GM12873 (cell line): ENCODE data around the gene PLCB1.

ENCODE experiments used
- CTCF ChIP-seq: IDR thresholded peaks from 2 replicates; pipeline ENCODE4 v1.5.1; 2012; ENCODE audit warnings: low read depth, mild to moderate bottlenecking, moderate library complexity, low read length, control low read depth; ENCODE audit not compliant: insufficient read depth; ENCODE audit errors: missing control alignments

Gene PLCB1

GRCh38 chr20:8693709-8694108, 561.6 kb downstream of the PLCB1 start:
- no peak for TF ChIP-seq CTCF

GRCh38 chr20:8700756-8701155, 568.7 kb downstream of the PLCB1 start:
- TF ChIP-seq CTCF, result no peak

- TF ChIP-seq CTCF, result no peak
These were observed 575.1 kb downstream of the PLCB1 start for GRCh38 chr20:8706961-8707700.

- TF ChIP-seq CTCF, result no peak
These were observed 577.6 kb downstream of the PLCB1 start for GRCh38 chr20:8709627-8710026.

- no peak for TF ChIP-seq CTCF
These were observed 579.4 kb downstream of the PLCB1 start for GRCh38 chr20:8711501-8711900.

- no peak for TF ChIP-seq CTCF
These were observed 582.1 kb downstream of the PLCB1 start for GRCh38 chr20:8714206-8714605.

- no peak for TF ChIP-seq CTCF
These were observed 586.2 kb downstream of the PLCB1 start for GRCh38 chr20:8718279-8718678.
